ENCODE data around the gene SLC26A4.

DNA sequence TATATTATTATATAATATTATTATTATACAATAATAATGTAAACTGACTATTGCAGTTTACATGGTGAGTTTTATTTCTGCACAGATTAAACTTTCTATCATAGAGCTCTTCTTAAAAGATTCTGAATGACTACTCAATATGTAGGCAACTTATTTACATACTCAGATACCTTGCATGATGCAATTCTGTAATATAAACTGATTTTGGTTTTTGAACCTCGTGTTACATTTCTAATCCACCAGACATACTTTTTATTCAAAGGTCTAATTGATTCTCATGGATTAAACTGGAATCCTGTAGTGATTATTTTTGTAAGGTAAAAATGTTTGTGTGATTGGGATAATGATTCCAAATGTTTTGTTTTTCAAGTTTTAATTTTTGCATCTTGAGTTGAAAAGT is 19.9 kb downstream of the SLC26A4 start:
- TF ChIP-seq RARB (CRISPR knock-in tag; IDR thresholded peaks at IDR 0.05) (no peak), TCF4 (CRISPR knock-in tag; IDR thresholded peaks at IDR 0.05; ENCODE audit: borderline replicate concordance) (no peak), ARNTL (CRISPR knock-in tag; IDR thresholded peaks at IDR 0.05; ENCODE audit: borderline replicate concordance, low read depth) (no peak), ZNF565 (CRISPR knock-in tag; conservative IDR thresholded peaks at IDR 0.05; ENCODE audit: low read depth) (no peak), ZC3H10 (CRISPR knock-in tag; IDR thresholded peaks at IDR 0.05) (no peak), PATZ1 (CRISPR knock-in tag; IDR thresholded peaks at IDR 0.05; ENCODE audit: borderline replicate concordance) (no peak)

Data from SK-N-SH treated with all-trans-retinoic acid at 6 μM for 48 hours (cell line).